ENCODE measurements around the gene CYP1B1. TPM values are rescaled to one million over a fixed set of nuclear protein-coding genes. Genes with fewer than 3 reads are reported as not detected.
A peak's percentile ranks its signal among the peaks of the same experiment; 100 is the strongest.
"Not testable (repeated sequence)": the region's sequence is repeated elsewhere in the genome, so short reads cannot be mapped to it uniquely, and the experiment has no call there.

Gene CYP1B1
- total RNA-seq, 4 donors from 2014 or later, result 12.4 to 33.4 (median 20.6) TPM

- DNase-seq (ENCODE audit: low spot score in 2 of 2), result peak; percentile 71 to 91
- TF ChIP-seq, protein P1, sequence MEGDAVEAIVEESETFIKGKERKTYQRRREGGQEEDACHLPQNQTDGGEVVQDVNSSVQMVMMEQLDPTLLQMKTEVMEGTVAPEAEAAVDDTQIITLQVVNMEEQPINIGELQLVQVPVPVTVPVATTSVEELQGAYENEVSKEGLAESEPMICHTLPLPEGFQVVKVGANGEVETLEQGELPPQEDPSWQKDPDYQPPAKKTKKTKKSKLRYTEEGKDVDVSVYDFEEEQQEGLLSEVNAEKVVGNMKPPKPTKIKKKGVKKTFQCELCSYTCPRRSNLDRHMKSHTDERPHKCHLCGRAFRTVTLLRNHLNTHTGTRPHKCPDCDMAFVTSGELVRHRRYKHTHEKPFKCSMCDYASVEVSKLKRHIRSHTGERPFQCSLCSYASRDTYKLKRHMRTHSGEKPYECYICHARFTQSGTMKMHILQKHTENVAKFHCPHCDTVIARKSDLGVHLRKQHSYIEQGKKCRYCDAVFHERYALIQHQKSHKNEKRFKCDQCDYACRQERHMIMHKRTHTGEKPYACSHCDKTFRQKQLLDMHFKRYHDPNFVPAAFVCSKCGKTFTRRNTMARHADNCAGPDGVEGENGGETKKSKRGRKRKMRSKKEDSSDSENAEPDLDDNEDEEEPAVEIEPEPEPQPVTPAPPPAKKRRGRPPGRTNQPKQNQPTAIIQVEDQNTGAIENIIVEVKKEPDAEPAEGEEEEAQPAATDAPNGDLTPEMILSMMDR (IDR thresholded peaks at IDR 0.05), result no peak
- no peak for TF ChIP-seq POLR2A (IDR thresholded peaks at IDR 0.05)
Observed at GRCh38 chr2:38092196-38092902, 16.4 kb upstream of the CYP1B1 start.

GRCh38 chr2:38091760-38092159 lies 15.8 kb upstream of the CYP1B1 start:
- H3K4me3 ChIP-seq (ENCODE audit: low read depth, poor library complexity, severe bottlenecking), result no peak overlapping the region
- 81 to 85% methylated on average over 5 of the region's 5 CpGs for WGBS, 2 donors
- intact Hi-C loops (cut with DNase I; ENCODE audit: low total_unique reads), result no loop called here
- TF ChIP-seq, protein P1 (IDR thresholded peaks at IDR 0.05), result no peak
- TF ChIP-seq POLR2A (IDR thresholded peaks at IDR 0.05), result no peak
- no peak for DNase-seq (ENCODE audit: low spot score in 2 of 2)

More at GRCh38 chr2:38092196-38092902, 16.4 kb upstream of the CYP1B1 start:
- H3K4me3 ChIP-seq (ENCODE audit: low read depth, poor library complexity, severe bottlenecking), result no peak overlapping the region
- 46 to 56% methylated on average over 10 to 11 of the region's 11 CpGs for WGBS, 2 donors
- intact Hi-C loops (cut with DNase I; ENCODE audit: low total_unique reads), result no loop called here

GRCh38 chr2:38090928-38091327 lies 15.0 kb upstream of the CYP1B1 start:
- no peak overlapping the region for H3K4me3 ChIP-seq (ENCODE audit: low read depth, poor library complexity, severe bottlenecking)
- TF ChIP-seq, protein P1 (IDR thresholded peaks at IDR 0.05), result no peak
- no peak for DNase-seq (ENCODE audit: low spot score in 2 of 2)
- intact Hi-C loops (cut with DNase I; ENCODE audit: low total_unique reads), result no loop called here
- WGBS, 2 donors, result 47 to 67% methylated on average over 5 of the region's 5 CpGs

DNA sequence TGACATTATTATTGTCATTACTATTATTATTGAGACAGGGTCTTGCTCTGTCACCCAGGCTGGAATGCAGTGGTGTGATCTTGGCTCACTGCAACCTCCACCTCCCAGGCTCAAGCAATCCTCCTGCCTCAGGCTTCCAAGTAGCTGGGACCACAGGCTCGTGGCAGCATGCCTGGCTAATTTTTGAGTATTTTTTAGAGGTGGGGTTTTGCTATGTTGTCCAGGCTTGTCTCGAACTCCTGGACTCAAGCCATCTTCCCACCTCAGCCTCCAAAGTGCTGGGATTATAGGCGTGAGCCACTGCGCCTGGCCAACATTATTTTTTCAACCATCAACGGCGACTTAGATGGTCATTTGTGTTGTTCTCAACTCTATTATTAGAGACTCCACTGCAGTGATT lies 14.3 kb upstream of the CYP1B1 start:
- 55 to 79% methylated on average over 6 of the region's 6 CpGs for WGBS, 2 donors
- DNase-seq (ENCODE audit: low spot score in 2 of 2); H3K4me3 ChIP-seq (ENCODE audit: low read depth, poor library complexity, severe bottlenecking); intact Hi-C loops (cut with DNase I; ENCODE audit: low total_unique reads): not testable (repeated sequence)

DNA sequence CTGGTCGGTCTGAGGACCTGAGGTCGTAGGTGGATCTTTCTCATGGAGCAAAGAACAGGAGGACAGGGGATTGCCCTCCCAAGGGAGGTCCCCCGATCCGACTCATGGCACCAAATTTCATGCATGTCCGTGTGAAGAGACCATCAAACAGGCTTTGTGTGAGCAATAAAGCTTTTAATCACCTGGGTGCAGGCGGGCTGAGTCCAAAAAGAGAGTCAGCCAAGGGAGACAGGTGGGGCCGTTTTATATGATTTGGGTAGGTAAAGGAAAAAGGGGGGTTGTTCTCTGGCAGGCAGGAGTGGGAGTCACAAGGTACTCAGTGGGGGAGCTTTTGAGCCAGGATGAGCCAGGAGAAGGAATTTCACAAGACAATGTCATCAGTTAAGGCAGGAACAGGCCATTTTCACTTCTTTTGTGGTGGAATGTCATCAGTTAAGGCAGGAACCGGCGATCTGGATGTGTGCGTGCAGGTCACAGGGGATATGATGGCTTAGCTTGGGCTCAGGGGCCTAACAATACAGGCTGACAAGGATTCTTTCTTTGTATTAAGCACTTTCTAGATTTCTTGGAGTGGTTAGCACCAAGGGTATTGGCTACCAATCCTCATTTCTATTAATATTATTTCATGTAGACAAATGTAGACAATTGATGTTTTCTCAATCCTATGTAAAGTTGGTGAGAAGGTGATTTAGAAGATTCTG lies 10.2 kb upstream of the CYP1B1 start:
- 82 to 94% methylated on average over 10 of the region's 10 CpGs for WGBS, 2 donors
- intact Hi-C loops (cut with DNase I; ENCODE audit: low total_unique reads); H3K4me3 ChIP-seq (ENCODE audit: low read depth, poor library complexity, severe bottlenecking): not testable (repeated sequence)

DNA sequence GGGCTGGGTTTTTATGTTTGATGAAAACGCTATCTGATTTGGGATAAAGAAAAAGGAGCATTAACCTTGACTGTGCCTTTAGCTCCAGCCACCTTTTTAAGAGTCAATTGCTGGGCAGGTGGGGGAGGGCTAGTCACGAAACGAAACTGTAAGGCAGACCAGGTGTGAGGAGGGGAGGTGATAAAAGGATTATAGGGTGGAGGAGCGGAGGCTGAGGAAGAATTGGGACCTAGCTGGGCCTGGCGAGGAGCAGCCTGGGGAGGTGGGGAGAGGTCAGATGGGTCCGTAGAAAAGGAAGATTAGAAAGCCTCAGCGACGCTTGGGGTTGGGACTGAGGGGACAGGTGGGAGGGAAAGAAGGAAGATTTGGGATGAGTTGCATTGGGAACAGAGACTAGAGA lies 8.6 kb upstream of the CYP1B1 start:
- H3K4me3 ChIP-seq (ENCODE audit: low read depth, poor library complexity, severe bottlenecking); intact Hi-C loops (cut with DNase I; ENCODE audit: low total_unique reads); DNase-seq (ENCODE audit: low spot score in 2 of 2): not testable (repeated sequence)
- WGBS, 2 donors, result 89 to 94% methylated on average over 8 of the region's 8 CpGs

More for the DNA sequence above, 10.2 kb upstream of the CYP1B1 start:
- DNase-seq (ENCODE audit: low spot score in 2 of 2), result not testable (repeated sequence)

- intact Hi-C loops (cut with DNase I; ENCODE audit: low total_unique reads); H3K4me3 ChIP-seq (ENCODE audit: low read depth, poor library complexity, severe bottlenecking); DNase-seq (ENCODE audit: low spot score in 2 of 2): not testable (repeated sequence)
- WGBS, 2 donors, result 80 to 89% methylated on average over 9 of the region's 9 CpGs
Observed at GRCh38 chr2:38082727-38083126, 6.8 kb upstream of the CYP1B1 start.

GRCh38 chr2:38080346-38080745 lies 4.4 kb upstream of the CYP1B1 start:
- TF ChIP-seq, protein P1 (IDR thresholded peaks at IDR 0.05), result no peak
- no peak for TF ChIP-seq POLR2A (IDR thresholded peaks at IDR 0.05)
- DNase-seq (ENCODE audit: low spot score in 2 of 2), result no peak
- intact Hi-C loops (cut with DNase I; ENCODE audit: low total_unique reads), result no loop called here
- no peak overlapping the region for H3K4me3 ChIP-seq (ENCODE audit: low read depth, poor library complexity, severe bottlenecking)
- 97 to 98% methylated on average over 3 of the region's 3 CpGs for WGBS, 2 donors

All from lower leg skin (tissue), 4 donors.